ENCODE results near the gene HSPBAP1.

Gene HSPBAP1

GRCh38 chr3:122793568-122794416 is at the start of gene HSPBAP1:
HSPBAP1 (minus strand) TSS chr3:122793831; CDS start chr3:122793680, 151 bp downstream.
- DNase-seq (ENCODE audit: low read depth), result peak; percentile 79

GRCh38 chr3:122835590-122835989 is 42.0 kb upstream of the HSPBAP1 start:
- DNase-seq (ENCODE audit: low read depth), result no peak

- DNase-seq (ENCODE audit: low read depth), result no peak
These were observed 34.6 kb upstream of the HSPBAP1 start for GRCh38 chr3:122828281-122828680.

GRCh38 chr3:122826278-122826677 is 32.6 kb upstream of the HSPBAP1 start:
- DNase-seq (ENCODE audit: low read depth), result no peak

- no peak for DNase-seq (ENCODE audit: low read depth)
These were observed 31.8 kb upstream of the HSPBAP1 start for GRCh38 chr3:122825460-122825859.

GRCh38 chr3:122824465-122825381 is 31.1 kb upstream of the HSPBAP1 start:
- no peak for DNase-seq (ENCODE audit: low read depth)

GRCh38 chr3:122816587-122816986 is 23.0 kb upstream of the HSPBAP1 start:
- no peak for DNase-seq (ENCODE audit: low read depth)

GRCh38 chr3:122810734-122811133 is 17.1 kb upstream of the HSPBAP1 start:
- DNase-seq (ENCODE audit: low read depth), result no peak

- DNase-seq (ENCODE audit: low read depth), result no peak
These were observed 10.3 kb upstream of the HSPBAP1 start for GRCh38 chr3:122803977-122804376.

- no peak for DNase-seq (ENCODE audit: low read depth)
These were observed 8.7 kb upstream of the HSPBAP1 start for GRCh38 chr3:122802323-122802722.

- DNase-seq (ENCODE audit: low read depth), result no peak
These were observed 7.1 kb upstream of the HSPBAP1 start for GRCh38 chr3:122800706-122801237.

- no peak for DNase-seq (ENCODE audit: low read depth)
These were observed 6.4 kb upstream of the HSPBAP1 start for GRCh38 chr3:122800031-122800430.

GRCh38 chr3:122799322-122799721 is 5.7 kb upstream of the HSPBAP1 start:
- DNase-seq (ENCODE audit: low read depth), result no peak

- DNase-seq (ENCODE audit: low read depth), result no peak
These were observed 3.7 kb upstream of the HSPBAP1 start for GRCh38 chr3:122797291-122797690.

- DNase-seq (ENCODE audit: low read depth), result no peak
These were observed 2.1 kb upstream of the HSPBAP1 start for GRCh38 chr3:122795674-122796195.

- DNase-seq (ENCODE audit: low read depth), result peak; percentile 44
These were observed 1.4 kb upstream of the HSPBAP1 start, which contains the start of gene SLC49A4 for GRCh38 chr3:122794779-122795673. SLC49A4 (plus strand) TSS chr3:122795069; CDS start chr3:122795193, 124 bp downstream.

- no peak for DNase-seq (ENCODE audit: low read depth)
These were observed 800 bp upstream of the HSPBAP1 start for GRCh38 chr3:122794483-122794778.

- DNase-seq (ENCODE audit: low read depth), result no peak
These were observed 3.9 kb downstream of the HSPBAP1 start for GRCh38 chr3:122789585-122790273.

- no peak for DNase-seq (ENCODE audit: low read depth)
These were observed 5.8 kb downstream of the HSPBAP1 start for GRCh38 chr3:122787872-122788271.

- no peak for DNase-seq (ENCODE audit: low read depth)
These were observed 7.6 kb downstream of the HSPBAP1 start for GRCh38 chr3:122786066-122786465.

GRCh38 chr3:122785231-122785630 is 8.4 kb downstream of the HSPBAP1 start:
- no peak for DNase-seq (ENCODE audit: low read depth)
